Myocyte (in vitro differentiated cells): Measurements from ENCODE around the gene BRPF3. TPM values are rescaled to one million over a fixed set of nuclear protein-coding genes. Genes with fewer than 3 reads are reported as not detected.

Source experiments
- DNase-seq: peaks from one replicate; pipeline ENCODE4 v3.0.0-alpha.2; 2012; ENCODE audit warnings: low read depth
- polyA plus RNA-seq: library from polyadenylated mRNA; unstranded; fragments of >200 nt; gene quantifications from one replicate; pipeline ENCODE4 v1.2.1, GENCODE V29; 2012; ENCODE audit warnings: missing spikeins
- total RNA-seq: library from RNA; depleted of rRNA; stranded (reverse); fragments of >200 nt; gene quantifications from 2 replicates; pipeline ENCODE4 v1.2.3, GENCODE V29; 2014

Gene BRPF3
- 18.5 and 23.2 TPM in 2 replicates for total RNA-seq
- polyA plus RNA-seq, result 13.8 TPM

DNA sequence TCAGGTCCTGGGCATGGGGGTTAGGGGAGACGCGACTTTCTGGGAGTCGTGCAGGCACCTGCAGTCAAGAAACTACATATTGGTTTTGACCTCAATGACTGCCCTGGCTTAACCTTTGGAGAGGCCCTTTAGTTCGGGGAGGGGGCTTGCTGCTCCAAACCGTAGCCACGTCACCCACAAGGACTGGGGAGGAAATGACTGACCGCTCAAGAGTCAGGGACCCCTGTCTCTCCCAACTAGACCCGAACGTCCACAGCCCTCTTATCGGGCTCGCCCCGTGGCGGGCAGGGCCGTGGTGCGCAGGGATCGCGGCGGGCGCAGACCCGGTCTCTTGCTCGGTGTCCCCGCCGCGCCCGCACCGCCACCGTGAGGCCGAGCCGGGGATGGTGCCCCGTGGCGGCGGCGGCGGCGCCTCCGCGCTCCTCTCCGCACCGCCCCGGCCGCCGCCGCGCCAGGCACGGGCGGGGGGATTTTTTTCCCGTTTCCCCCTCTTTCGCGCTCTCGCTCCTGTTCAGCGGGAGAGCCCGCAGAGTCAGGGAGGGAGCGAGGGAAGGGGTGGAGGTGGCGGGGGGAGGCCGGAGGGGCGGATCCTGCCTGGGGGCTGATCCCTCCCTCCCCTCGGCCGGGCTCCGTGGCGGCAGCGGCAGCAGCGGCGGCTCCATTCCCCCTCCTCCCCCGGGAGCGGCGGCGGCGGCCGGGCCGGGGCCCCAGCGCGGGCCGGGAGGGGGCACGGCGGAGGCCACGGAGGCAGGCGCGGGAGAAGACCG lies at the start of gene BRPF3:
Gene BRPF3 (plus strand): TSS at position 632 of the 767 bp plus-strand sequence. CDS start 3,579 bp downstream, outside the sequence.
- DNase-seq, result peak; percentile 76

DNA sequence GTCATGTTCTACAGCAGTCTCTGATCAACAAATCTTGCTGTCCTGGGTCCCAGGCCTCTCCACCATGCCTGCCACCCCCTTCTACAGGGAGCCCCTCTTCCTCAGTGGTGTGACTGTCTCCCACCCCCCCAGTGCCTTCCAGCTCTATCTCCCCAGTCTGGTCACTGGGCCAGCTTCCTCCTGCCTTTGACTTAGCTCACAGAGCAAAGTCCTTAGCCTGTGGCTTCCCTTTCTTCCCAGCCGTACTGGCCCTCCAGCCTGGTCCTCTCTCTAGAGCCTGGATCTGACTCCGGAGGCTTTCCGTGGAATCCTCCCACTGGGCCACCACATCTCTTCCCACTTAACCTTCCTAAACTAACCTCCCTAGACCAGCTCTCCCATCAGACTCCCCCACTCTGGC lies 49.2 kb upstream of the BRPF3 start:
- DNase-seq, result no peak

DNA sequence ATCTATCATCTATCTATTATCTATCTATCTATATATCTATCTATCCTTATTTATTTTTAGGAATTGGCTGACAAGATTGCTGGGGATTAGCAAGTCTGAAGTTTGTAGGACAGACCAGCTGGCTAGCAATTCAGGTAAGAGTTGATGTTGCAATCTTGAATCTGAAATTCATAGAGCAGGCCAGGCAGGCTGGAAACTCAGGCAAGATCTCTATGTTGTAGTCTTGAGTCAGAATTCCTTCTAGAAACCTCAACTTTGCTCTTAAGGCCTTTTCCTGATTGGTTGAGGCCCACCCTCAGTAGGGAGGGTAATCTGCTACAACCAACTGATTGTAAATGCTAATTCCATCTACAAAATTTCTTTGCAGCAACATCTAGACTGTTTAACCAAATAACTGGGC lies 47.1 kb upstream of the BRPF3 start:
- DNase-seq, result no peak

DNA sequence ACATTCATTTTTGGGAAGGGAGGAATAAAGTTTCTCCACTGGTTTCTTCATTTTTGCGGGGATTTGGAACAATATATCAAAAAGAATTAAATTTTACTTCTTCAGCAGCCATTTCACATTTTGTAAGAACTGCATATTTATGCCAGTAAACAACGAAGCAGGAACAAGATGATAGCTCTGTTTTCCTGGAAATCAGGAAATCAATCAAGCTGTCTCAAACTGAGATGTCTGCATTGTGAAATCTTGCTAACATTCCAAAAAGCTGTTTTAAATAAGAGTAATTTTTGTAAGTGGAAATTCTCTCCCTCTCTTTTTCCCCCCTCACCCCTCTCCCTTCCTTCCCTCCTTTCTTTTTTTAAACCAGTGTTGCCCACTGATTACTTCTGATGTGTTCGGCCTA lies 46.3 kb upstream of the BRPF3 start:
- no peak for DNase-seq

DNA sequence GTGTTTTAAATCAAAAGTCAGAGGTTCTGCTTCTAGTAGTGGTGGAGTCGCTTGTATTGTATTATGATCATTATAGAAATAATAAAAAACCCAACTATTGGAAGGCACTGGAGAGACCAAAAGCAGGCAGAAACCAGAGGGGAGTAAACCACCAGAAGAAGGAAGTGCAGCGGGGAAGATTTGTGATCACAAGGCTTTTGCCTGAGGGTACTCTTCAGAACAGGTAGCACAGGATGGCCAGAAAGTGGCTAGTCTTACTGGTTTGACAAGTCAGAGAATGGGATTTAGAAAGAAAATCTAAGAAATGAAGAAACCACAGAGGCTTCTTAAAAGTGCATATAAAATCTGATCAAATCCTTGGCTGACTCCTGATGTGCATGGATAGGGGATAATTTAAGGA lies 42.3 kb upstream of the BRPF3 start:
- no peak for DNase-seq

DNA sequence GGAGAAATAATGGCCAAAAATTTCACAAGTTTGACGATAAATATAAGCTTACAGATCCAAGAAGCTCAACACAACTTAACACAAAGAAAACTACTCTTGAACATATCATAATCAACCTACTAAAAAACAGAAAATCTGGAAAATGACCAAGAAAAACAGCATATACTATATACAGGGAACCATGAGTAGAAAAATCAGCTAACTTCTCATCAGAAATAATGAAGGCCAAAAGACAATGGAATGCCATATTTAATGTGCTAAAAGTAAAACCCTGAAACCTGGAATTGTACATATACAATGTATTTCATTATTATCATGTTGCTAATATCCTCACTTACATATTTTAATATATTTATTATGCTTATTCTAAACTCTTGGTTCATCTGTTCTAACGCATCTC lies 40.9 kb upstream of the BRPF3 start:
- DNase-seq, result no peak

DNA sequence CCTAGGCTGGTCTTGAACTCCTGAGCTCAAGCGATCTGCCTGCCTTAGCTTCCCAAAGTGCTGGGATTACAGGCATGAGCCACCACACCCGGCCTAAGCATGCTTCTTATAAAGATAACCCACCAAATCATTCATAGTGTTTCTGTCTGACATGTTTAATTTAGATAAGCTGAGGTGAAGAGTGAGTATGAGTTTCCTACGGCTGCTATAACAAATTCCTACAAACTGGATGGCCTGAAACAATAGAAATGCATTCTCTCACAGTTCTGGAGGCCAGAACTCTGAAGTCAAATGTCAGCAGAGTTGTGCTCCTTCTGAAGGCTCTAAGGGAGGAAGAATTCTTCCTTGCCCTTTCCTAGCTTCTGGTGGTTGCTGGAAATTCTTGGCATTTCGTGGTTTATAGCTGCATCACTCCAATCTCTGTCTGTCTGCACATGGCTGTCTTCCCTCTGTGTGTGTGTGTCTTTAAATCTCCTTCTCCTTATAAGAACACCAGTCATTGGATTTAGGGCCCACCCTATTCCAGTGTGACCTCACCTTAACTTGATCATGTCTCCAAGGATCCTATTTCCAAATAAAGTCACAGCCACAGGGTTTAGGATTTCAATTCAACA lies 36.3 kb upstream of the BRPF3 start:
- peak; percentile 76 for DNase-seq

DNA sequence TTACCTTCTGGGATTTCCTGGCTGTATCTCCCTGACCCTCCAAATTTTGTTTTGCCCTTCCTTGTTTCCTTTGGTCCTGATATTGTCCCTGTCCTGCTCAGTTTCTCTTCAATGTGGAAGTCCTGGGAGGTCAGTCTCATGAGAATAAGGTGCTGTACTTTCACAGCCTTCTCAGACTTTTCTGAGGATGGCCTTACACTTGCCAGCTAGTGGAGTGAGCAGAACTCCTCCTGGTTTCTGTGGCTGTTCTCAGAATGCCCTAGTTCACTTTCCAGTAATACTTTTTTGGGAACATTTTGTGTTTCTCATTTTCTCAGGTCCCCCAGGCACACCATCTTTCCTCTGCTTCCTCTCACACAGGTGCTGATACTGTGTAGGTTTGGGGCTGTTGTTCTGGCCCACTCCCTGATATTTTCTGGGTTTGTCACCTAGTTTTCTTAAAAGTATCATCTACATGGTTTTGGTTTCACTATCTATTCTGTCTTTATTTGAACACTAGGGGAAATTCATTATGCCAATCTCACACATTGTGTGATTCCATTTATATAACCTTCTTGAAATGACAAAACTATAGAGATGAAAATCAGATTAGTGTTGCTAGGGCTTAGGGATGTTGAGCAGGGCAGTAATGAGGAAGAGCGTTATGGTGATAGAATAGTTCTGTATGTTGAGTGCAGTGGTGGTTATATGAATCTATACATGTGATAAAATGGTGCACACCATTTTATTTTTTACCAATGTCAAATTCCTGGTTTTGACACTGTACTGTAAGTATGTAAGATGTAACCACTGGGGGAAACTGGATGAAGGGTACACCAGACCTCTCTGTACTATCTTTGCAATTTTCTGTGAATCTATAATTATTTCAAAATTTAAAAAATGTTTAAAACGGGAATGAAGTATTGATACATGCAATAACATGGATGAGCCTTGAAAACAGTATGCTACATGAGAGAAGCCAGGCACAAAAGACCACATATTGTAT lies 27.2 kb upstream of the BRPF3 start:
- no peak for DNase-seq

DNA sequence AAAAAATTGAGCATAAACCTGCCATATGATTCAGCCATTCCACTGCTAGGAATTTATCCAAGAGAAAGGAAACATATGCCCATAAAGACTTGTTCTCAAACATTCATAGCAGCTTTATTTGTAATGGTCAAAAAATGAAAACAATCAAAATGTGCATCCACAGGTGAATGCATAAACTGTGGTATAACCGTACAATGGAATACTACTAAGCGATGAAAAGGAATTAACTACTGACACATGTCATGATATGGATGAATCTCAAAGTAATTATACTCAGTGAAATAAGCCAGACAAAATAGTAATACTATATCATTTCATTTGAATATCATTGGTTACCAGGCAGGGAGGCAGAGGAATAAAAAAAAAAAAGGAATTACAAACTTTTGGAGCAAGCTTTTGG lies 25.8 kb upstream of the BRPF3 start:
- no peak for DNase-seq

DNA sequence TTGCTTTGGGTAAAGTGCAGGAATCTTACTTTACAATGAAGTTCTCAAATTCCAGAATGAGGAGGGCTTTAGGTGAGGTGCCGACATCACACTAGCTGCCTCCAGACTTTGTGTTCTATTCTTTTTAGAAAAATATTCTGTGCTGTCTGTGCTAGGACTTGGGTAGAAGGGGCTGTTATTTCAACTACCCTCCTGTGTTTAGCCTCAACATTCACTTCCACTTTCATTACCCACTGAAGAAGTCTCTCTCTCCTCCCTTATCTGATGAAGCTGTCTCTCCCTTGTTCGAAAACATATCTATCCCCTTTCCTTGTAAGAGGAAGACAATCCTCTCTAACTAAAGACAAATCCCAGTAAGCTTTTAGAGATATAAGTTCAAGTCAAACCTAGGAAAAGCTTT lies 25.0 kb upstream of the BRPF3 start:
- no peak for DNase-seq

DNA sequence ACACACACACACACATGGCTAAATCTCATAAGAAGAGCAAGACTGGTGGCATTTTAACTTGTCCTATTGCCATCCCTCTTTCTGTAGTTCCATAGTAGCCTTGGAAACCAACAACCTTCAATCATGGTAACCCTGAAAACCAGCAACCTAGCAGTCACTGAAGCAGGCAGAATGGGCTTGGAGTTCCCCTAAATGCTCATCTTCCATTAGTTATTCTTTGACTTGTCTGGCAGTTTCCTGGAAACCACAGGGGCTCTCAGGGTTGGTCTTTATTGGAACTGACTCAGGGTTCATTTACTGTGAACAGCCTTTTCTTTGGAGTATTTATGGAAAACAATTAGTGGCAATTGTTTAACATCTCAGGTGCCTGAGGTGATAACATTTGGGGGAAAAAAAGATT lies 19.4 kb upstream of the BRPF3 start:
- DNase-seq, result no peak

DNA sequence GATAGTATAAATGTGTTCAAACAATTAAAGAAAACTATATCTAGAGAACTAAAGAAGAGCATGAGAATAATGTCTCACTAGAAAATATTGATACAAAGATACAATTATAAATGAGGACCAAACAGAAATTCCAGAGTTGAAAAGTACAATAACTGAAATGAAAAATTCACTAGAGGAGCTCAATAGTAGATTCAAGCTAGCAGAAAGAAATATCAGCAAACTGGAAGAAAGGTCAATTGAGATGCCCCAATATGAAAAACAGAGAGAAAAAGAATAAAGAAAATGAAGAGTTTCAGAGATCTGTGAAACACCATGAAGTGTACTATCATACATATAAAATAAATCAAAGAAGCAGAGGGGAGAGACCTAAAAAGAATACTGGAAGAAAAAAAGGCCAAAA lies 18.0 kb upstream of the BRPF3 start:
- DNase-seq, result no peak

DNA sequence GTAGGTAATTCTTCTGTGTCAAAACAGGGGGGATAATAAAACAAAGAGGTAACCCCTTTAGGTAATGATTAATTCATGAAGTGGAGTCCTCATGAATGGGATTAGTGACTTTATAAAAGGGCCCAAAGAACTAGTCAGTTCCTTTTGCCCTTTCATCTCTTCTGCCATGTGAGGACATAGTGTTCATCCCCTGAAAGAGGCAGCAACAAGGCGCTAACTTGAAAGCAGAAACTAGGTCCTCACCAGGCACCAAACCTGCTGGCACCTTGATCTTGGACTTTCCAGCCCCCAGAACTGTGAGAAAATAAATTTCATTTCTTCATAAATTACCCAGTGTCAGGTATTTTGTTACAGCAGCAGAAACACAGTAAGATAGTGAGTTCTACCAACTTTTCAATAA lies 16.4 kb upstream of the BRPF3 start:
- DNase-seq, result no peak

DNA sequence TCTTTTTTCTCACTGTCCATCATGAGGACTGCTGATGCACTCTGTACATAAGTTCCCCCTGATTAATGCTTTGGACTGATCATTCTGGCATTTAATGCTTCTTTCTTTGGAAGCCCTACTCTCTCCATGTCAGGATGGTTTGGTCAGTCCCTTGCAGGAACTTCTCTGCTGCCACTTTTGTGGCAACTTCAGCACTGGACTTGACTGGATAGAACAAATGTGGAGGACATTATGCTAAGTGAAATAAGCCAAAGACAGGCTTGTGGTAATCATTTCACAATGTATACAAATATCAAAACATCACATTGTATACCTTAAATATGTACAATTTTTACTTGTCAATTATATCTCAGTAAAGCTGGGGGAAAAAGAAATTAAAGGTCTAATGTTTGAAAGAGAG lies 12.2 kb upstream of the BRPF3 start:
- DNase-seq, result no peak

DNA sequence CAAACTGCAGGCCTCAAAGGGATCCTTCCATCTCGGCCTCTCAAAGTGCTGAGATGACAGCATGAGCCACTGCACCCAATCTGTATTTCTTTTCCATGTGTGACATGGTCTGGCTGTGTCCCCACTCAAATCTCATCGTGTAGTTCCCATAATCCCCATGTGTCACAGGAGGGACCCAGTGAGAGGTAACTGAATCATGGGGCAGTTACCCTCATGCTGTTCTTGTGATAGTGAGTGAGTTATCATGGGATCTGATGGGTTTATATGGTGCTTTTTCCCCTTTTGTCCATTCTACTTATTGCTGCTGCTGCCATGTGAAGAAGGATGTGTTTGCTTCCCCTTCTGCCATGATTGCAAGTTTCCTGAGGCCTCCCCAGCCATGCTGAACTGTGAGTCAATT lies 10.3 kb upstream of the BRPF3 start:
- DNase-seq, result no peak

DNA sequence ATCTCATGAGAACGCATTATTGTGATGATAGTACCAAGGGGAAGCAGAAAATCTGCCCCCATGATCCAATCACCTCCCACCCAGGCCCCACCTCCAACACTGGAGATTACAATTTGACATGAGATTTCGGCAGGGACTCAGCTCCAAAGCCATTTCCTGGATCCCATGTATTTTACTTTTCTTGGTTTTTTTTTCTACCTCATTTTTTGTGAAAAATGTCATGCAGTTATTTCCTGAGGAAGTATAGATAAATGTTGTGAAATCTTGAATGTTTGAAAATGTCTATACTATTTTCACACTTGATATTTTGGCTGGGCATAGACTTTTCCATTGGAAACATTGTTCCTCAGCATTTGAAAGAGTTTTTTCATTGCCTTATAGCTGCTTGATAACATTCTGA lies 9.1 kb upstream of the BRPF3 start:
- no peak for DNase-seq

DNA sequence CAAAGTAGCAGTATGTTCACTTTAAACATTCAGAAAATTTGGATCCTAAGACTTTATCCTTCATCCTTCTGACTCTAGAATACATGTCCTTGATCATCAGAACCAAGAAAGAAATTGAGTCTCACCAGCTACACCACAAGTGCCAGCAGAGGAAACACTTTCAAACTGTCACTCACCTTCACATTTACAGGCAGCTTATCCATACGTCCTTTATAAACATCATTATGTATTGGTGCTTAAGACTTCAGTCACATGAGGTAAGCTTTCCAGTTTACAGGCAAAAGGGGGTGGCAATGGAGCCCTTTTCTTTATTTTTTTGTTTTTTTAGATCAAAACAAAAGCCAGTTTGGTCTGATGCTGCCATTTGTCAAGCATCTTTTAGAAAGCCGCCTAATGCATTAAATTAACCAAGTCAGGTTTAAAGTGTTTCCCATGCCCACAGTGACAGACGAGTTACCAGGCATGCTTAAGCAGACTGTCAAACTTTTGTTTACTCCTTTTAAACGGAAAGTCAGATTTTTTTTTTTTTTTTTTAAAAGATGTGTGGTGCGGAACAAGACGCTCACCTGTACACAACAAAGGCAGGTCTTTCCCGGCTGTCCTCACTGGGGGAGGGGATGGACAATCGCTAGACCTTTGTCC lies 952 bp upstream of the BRPF3 start:
- peak; percentile 5 for DNase-seq

DNA sequence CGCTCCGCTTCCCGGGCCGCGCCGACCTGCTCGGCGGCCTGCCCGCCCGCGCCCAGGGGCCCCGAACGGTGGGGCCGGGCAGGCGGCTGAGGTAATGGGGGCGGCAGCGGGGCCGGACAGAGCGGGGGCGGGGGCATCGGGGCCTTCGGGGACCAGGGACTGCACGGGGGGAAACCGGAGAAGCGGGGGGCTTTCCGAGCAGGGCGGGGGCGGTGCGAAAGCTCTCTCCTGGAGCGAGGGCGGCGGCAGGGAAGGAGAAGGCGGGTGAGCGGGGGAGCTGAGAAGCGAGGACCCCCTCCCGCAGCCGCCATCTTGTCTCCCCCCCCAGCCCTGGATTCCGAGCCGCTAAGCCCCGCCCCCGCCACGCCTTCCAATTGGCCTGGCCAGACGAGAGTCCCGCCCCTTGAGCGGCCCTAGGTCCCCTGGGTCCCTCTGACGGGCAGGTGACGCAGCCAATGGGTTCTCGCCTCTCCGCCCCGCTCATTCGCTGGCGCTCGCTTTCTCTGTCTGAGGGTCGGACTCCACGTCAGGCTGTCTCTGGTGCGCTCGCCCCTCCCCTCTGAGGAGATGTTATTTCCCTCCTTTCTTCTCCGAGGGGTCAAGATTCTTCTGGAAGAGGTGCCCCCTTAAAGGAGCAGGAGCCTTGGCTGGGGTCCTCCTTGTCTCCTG lies 470 bp downstream of the BRPF3 start:
- DNase-seq, result peak; percentile 96

DNA sequence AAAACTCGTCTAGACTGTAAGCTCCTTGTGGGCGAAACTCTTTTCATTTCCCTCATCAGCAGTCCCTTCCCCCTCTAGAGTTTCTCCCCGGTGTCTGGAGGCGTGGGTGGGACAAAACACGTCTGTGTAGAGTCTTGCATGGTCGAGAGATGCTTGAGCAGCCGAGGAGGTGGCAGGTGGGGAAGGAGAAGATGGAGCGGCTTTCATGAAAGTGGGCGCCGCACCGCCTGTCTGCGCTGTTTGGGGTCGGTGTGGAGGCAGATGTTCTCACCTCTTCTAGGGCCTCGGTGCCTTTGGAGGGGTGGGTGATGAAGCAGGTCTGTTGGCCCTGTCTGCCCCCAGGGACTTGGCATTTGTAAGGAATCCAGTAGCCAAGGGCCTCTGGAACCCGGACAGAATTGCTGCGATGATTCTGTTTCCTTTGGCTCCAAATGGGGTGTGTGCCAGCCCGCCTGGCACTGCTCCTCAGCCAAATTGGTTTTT lies 1.2 kb downstream of the BRPF3 start:
- no peak for DNase-seq

DNA sequence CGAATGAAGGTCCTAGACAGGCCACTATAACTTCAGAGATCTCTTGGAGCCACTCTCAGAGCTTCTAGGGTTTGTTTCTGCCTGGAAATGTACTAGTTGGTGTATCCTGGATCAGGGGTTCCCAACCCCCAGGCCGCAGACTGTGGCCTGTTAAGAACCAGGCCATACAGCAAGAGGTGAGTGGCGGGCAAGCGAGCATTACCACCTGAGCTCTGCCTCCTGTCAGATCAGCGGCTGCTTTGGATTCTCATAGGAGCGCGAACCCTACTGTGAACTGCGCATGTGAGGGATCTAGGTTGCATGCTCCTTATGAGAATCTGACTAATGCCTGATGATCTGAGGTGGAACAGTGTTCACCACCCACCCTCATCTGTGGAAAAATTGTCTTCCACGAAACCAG lies 2.4 kb downstream of the BRPF3 start:
- DNase-seq, result no peak
